Thyroid gland (tissue), 4 donors: ENCODE measurements around the gene FGGY. TPM values are rescaled to one million over a fixed set of nuclear protein-coding genes. Genes with fewer than 3 reads are reported as not detected.

Experiments used
- DNase-seq, 2 donors: peaks; one replicate each; pipeline ENCODE4 v3.0.0-alpha.2; 2019
- H3K27ac ChIP-seq, 3 donors: fragments of 200-600 bp; sonication (generic); 1 replicate in 2 of 3; 2 replicates in 1 of 3; pipeline ENCODE4 v1.5.1; 2016 to 2019; ENCODE audit warnings: mild to moderate bottlenecking in 1 of 3, moderate library complexity in 1 of 3
- H3K27me3 ChIP-seq: fragments of 200-600 bp; sonication (generic); one replicate; pipeline ENCODE4 v1.5.1; 2019
- H3K36me3 ChIP-seq, 2 donors: fragments of 200-600 bp; sonication (generic); one replicate each; pipeline ENCODE4 v1.5.1; 2016 to 2019
- H3K4me1 ChIP-seq, 2 donors: fragments of 200-600 bp; sonication (generic); one replicate each; pipeline ENCODE4 v1.5.1; 2017 to 2019
- H3K4me3 ChIP-seq, 3 donors: fragments of 200-600 bp; sonication (generic); replicated peaks in 1 of 3; 1 replicate in 2 of 3; 2 replicates in 1 of 3; pipeline ENCODE4 v1.5.1; 2016; ENCODE audit warnings: mild to moderate bottlenecking in 1 of 3
- H3K9me3 ChIP-seq: fragments of 200-600 bp; sonication (generic); one replicate; pipeline ENCODE4 v1.5.1; 2017
- POLR2A ChIP-seq, 2 donors: fragments of 450-650 bp; IDR thresholded peaks; one replicate each; pipeline ENCODE4 v1.6.1; 2017; ENCODE audit warnings: antibody characterized with exemption in 2 of 2, mild to moderate bottlenecking in 2 of 2, moderate library complexity in 1 of 2
- WGBS, 2 donors: methylation state at CpG; one replicate each; pipeline ENCODE4 v1.1.5; 2017; 5-methylcytosine and 5-hydroxymethylcytosine counted together
- intact Hi-C: fragments of 100-400 bp; cut with DNase I; formaldehyde crosslinking; loops from one replicate; pipeline ENCODE4 v1.15.1; 2023
- total RNA-seq, 4 donors: library from RNA; depleted of rRNA; stranded (reverse); fragments of >200 nt; gene quantifications; one replicate each; pipeline ENCODE4 v1.2.3, GENCODE V29; 2016
- TF ChIP-seq, protein P1 (sequence below), 6 experiments: fragments of 200-600 bp in 3 of 6; fragments of 450-650 bp in 3 of 6; sonication (generic) in 3 of 6; IDR thresholded peaks; one replicate each; pipeline ENCODE4 v1.5.1; 2016 to 2019; ENCODE audit warnings: antibody characterized with exemption in 6 of 6, mild to moderate bottlenecking in 2 of 6, inconsistent platforms in 1 of 6, moderate library complexity in 1 of 6

FGGY gene
- total RNA-seq, 4 donors from 2014 or later, result 24.6 to 46.1 (median 36.4) TPM

DNA sequence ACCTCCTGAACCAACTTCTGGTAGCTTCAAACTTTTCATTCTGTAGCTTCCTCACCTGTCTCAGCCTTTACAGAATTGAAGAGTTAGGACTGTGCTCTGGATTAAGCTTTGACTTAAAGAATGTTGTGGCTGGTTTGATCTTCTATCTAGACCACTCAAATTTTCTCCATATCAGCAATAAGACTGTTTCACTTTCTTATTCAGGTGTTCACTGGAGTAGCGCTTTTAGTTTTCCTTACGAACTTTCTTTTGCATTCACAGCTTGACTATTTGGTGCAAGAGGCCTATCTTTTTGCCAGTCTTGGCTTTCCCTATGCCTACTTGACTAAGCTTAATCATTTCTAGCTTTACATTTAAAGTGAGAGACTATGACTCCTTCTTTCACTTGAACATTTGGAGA, 31.5 kb downstream of the FGGY start:
- 91% methylated on average over 2 of the region's 2 CpGs for WGBS, 2 donors
- TF ChIP-seq, protein P1, sequence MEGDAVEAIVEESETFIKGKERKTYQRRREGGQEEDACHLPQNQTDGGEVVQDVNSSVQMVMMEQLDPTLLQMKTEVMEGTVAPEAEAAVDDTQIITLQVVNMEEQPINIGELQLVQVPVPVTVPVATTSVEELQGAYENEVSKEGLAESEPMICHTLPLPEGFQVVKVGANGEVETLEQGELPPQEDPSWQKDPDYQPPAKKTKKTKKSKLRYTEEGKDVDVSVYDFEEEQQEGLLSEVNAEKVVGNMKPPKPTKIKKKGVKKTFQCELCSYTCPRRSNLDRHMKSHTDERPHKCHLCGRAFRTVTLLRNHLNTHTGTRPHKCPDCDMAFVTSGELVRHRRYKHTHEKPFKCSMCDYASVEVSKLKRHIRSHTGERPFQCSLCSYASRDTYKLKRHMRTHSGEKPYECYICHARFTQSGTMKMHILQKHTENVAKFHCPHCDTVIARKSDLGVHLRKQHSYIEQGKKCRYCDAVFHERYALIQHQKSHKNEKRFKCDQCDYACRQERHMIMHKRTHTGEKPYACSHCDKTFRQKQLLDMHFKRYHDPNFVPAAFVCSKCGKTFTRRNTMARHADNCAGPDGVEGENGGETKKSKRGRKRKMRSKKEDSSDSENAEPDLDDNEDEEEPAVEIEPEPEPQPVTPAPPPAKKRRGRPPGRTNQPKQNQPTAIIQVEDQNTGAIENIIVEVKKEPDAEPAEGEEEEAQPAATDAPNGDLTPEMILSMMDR (IDR thresholded peaks at IDR 0.05), result no peak
- no peak for TF ChIP-seq POLR2A (IDR thresholded peaks at IDR 0.05)

DNA sequence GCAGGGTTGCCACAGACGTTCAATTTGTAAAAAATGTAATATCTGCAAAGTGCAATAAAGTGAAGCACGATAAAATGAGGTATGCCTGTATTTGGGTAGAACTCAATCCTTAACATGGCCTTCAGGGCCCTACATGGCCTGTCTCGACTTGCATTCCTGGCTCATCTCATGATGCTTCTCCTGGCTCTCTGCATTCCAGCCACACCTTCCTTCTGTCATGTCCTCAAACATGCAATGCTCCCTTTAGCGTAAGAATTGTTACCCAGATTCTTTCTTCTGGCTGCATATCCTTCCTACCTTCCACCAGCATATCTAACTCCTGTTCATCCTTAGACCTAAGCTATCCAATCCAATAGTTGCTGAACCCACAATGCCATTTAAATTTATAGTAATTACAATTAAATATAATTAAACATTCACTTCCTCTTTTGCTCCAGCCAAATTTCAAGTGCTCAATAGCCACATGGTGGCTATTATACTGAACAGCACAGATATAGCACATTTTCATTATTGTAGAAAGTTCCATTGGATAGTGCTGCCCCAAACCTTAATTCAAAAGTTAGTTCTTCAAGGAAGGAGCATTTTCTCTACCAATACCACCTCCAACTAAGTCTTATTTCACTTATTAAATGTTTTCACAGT, 32.6 kb downstream of the FGGY start:
- DNase-seq, result no peak
- Histone ChIP-seq H3K27me3 (no peaks in the 10 kb centered on the region), H3K4me1 (no peaks in the 10 kb centered on the region), H3K9me3 (no peaks in the 10 kb centered on the region), H3K36me3 (no peaks in the 10 kb centered on the region), H3K27ac (no peak overlapping the region), H3K4me3 (no peak overlapping the region)
- intact Hi-C loops, result no loop called here
- no peak for TF ChIP-seq POLR2A (IDR thresholded peaks at IDR 0.05)
- TF ChIP-seq, protein P1 (IDR thresholded peaks at IDR 0.05), result no peak
- 94 to 98% methylated on average over 4 of the region's 4 CpGs for WGBS, 2 donors

More for the DNA sequence above, 31.5 kb downstream of the FGGY start:
- intact Hi-C loops, result no loop called here
- H3K9me3 ChIP-seq, result no peaks in the 10 kb centered on the region
- no peaks in the 10 kb centered on the region for H3K4me1 ChIP-seq
- no peak overlapping the region for H3K27ac ChIP-seq
- H3K27me3 ChIP-seq, result no peaks in the 10 kb centered on the region
- H3K36me3 ChIP-seq, result no peaks in the 10 kb centered on the region
- DNase-seq, result no peak
- H3K4me3 ChIP-seq, result no peak overlapping the region

DNA sequence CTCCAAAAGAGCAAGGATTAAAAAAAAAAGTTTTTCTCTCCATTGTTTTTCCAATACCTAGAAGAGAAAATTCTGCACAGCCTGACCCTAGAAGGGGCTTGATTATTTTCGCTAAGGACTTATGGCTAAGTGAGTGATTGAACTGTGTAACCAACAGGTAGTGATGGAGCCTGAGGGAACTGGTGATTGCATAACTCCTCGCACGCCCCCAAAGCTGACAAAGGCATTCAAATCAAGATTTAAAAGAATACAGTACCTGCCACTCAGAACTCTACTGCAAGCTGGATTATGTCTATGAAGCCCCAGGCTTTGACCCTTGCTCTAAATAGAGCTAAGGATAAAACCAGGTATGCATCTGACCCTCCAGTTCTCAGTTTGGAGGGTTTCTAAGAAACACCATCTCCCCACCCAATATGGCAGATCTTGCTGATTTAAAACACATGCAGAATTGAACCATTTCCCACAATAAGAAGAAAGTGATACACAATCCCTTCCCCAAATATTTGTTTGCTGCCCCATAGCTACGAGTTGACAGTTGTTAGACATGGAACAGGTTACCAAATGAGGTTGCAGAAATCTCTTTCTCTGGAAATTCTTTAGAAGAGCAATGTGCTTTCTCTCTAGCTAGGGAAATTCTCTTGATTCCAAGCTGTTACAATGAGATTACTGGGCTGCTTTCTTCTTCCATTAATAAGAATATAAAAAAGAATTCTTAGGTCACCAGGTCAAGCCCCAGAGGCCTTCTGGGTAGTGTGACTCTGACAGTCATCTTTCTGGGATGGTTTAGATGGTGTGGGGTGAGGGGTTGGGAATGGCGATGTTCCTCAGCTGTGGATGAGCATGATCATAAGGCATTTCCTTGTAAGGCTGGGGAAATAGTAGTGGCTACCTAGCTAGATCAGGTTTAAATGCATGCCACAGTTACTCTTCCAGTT, 35.1 kb downstream of the FGGY start:
- Histone ChIP-seq H3K36me3 (no peaks in the 10 kb centered on the region), H3K4me3 (no peak overlapping the region), H3K9me3 (no peaks in the 10 kb centered on the region), H3K4me1 (no peaks in the 10 kb centered on the region), H3K27ac (no peak overlapping the region), H3K27me3 (no peaks in the 10 kb centered on the region)
- 91 to 95% methylated on average over 5 of the region's 5 CpGs for WGBS, 2 donors
- intact Hi-C loops, result no loop called here
- no peak for DNase-seq
- TF ChIP-seq, protein P1 (IDR thresholded peaks at IDR 0.05), result no peak
- no peak for TF ChIP-seq POLR2A (IDR thresholded peaks at IDR 0.05)

DNA sequence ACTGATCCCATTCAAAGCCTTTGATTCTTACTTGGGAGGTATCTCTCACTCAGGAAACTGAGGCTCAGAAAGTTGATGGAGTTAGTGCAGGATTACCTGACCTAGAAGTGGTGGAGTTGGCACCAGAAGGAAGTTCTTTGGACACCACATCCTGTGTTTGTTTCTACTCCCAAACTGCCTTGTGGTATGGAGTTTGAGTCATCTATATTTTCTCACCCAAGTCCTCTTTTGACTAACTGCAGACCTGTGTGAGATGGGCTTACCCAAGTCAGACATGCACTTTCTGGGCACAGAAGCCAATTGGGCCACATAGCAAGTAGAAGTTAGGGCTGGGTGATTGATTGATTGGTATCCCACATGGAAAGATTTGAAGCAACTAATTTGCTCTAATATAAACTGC, 36.1 kb downstream of the FGGY start:
- H3K4me3 ChIP-seq, result no peak overlapping the region
- DNase-seq, result no peak
- TF ChIP-seq, protein P1 (IDR thresholded peaks at IDR 0.05), result no peak
- no peak for TF ChIP-seq POLR2A (IDR thresholded peaks at IDR 0.05)

More for the DNA sequence above, 36.1 kb downstream of the FGGY start:
- no peaks in the 10 kb centered on the region for H3K9me3 ChIP-seq
- H3K27ac ChIP-seq, result no peak overlapping the region
- no peaks in the 10 kb centered on the region for H3K36me3 ChIP-seq
- intact Hi-C loops, result no loop called here
- no peaks in the 10 kb centered on the region for H3K4me1 ChIP-seq
- no peaks in the 10 kb centered on the region for H3K27me3 ChIP-seq
